H1 (cell line): ENCODE data around the gene ENOX2. TPM values are rescaled to one million over a fixed set of nuclear protein-coding genes. Genes with fewer than 3 reads are reported as not detected.

Source experiments
- ATF2 ChIP-seq: IDR thresholded peaks from 2 replicates; pipeline ENCODE4 v1.6.1; 2012; ENCODE audit warnings: low read length, inconsistent platforms
- BACH1 ChIP-seq: IDR thresholded peaks from 2 replicates; pipeline ENCODE4 v1.6.1; 2012; ENCODE audit warnings: low read length, improper control_type of control experiment
- CBX5 ChIP-seq: fragments of 300-800, 300-1000 bp; sonication (generic); IDR thresholded peaks from 2 replicates; pipeline ENCODE4 v1.7.1; 2016; ENCODE audit warnings: antibody characterized with exemption, low read length, low read depth
- CBX8 ChIP-seq: fragments of 300-800, 300-1000 bp; sonication (generic); IDR thresholded peaks from 2 replicates; pipeline ENCODE4 v1.7.1; 2016; ENCODE audit warnings: low read depth, low read length, borderline replicate concordance
- SIN3A ChIP-seq, 2 experiments: IDR thresholded peaks in 1 of 2; conservative IDR thresholded peaks in 1 of 2; 2 replicates each; pipeline ENCODE4 v1.6.1; 2011 to 2012; ENCODE audit warnings: low read length in 2 of 2, improper control_type of control experiment in 1 of 2, low read depth in 1 of 2, mild to moderate bottlenecking in 1 of 2
- SIRT6 ChIP-seq: IDR thresholded peaks from one replicate; pipeline ENCODE4 v1.7.1; 2012; ENCODE audit warnings: low read length, inconsistent platforms
- TCF12 ChIP-seq: IDR thresholded peaks from 2 replicates; pipeline ENCODE4 v1.6.1; 2011; ENCODE audit warnings: low read depth, mild to moderate bottlenecking, low read length
- USF2 ChIP-seq: IDR thresholded peaks from 2 replicates; pipeline ENCODE4 v1.6.1; 2011; ENCODE audit warnings: low read length, improper control_type of control experiment
- polyA plus RNA-seq, 7 experiments: library from polyadenylated mRNA; depleted of rRNA in 3 of 7; stranded (reverse) in 5 of 7; unstranded in 2 of 7; fragments of >200 nt in 5 of 7; fragments of 200-250 nt in 2 of 7; gene quantifications; 1 replicate in 5 of 7; 2 replicates in 1 of 7; 4 replicates in 1 of 7; pipeline versions ENCODE4 v1.2.1 to v1.2.3, GENCODE V29; 2011 to 2013; ENCODE audit warnings: missing spikeins in 2 of 7, mixed read lengths in 2 of 7
- total RNA-seq: library from RNA; stranded (reverse); fragmentation: NEBNext Ultra II Directional; extraction: Animal tissue kit (Norgen Biotek cat#: 25700); gene quantifications from 2 replicates; pipeline ENCODE4 v1.2.1, GENCODE V29; 2021

ENOX2 gene
- total and polyA plus RNA-seq, 2 of the 8 experiments (the other 6 are each of a cell fraction or from before 2014, with no cell fraction given), result 4.5 to 12.3 TPM

- no peak for TF ChIP-seq ATF2
- no peak for TF ChIP-seq CBX8
- TF ChIP-seq TCF12, result no peak
- TF ChIP-seq SIRT6, result no peak
- no peak for TF ChIP-seq SIN3A (conservative IDR thresholded peaks at IDR 0.05 in 1 of 2, IDR thresholded peaks at IDR 0.05 in 1 of 2; ENCODE audit: low read depth in 1 of 2, low read length in 2 of 2)
- no peak for TF ChIP-seq BACH1
- no peak for TF ChIP-seq USF2
- no peak for TF ChIP-seq CBX5
- TF ChIP-seq, all 59 proteins: peak for 0
These were observed 117.0 kb downstream of the ENOX2 start (continued) for GRCh38 chrX:130786030-130786429.
